Gastroesophageal sphincter (tissue), 4 donors: ENCODE measurements around the gene STAC3. TPM values are rescaled to one million over a fixed set of nuclear protein-coding genes. Genes with fewer than 3 reads are reported as not detected.

ENCODE experiments used
- ATAC-seq: fragments of 150-250 bp; one replicate; pipeline ENCODE4 v1.9.1; 2016; ENCODE audit warnings: mild to moderate bottlenecking, moderate library complexity
- H3K27ac ChIP-seq, 4 donors: fragments of 200-600 bp; sonication (generic) in 3 of 4; 1 replicate in 3 of 4; 2 replicates in 1 of 4; pipeline ENCODE4 v1.5.1; 2016 to 2019
- H3K27me3 ChIP-seq: fragments of 200-600 bp; sonication (generic); one replicate; pipeline ENCODE4 v1.5.1; 2019
- H3K36me3 ChIP-seq, 2 donors: fragments of 200-600 bp; sonication (generic); one replicate each; pipeline ENCODE4 v1.5.1; 2019; ENCODE audit warnings: control low read depth in 1 of 2
- H3K4me1 ChIP-seq, 3 donors: fragments of 200-600 bp; sonication (generic); 1 replicate in 2 of 3; 2 replicates in 1 of 3; pipeline ENCODE4 v1.5.1; 2016 to 2019; ENCODE audit warnings: control low read depth in 2 of 3
- H3K4me3 ChIP-seq, 2 donors: fragments of 200-600 bp; sonication (generic); one replicate each; pipeline ENCODE4 v1.5.1; 2019; ENCODE audit warnings: mild to moderate bottlenecking in 1 of 2, moderate library complexity in 1 of 2
- H3K9me3 ChIP-seq, 3 donors: fragments of 200-600 bp; sonication (generic); one replicate each; pipeline ENCODE4 v1.5.1; 2017 to 2019; ENCODE audit warnings: control low read depth in 2 of 3
- EP300 ChIP-seq: sonication (generic); formaldehyde crosslinking; IDR thresholded peaks from one replicate; pipeline ENCODE4 v1.6.1; 2017; ENCODE audit warnings: antibody characterized with exemption, mild to moderate bottlenecking
- POLR2A ChIP-seq, 2 donors: fragments of 450-650 bp; IDR thresholded peaks; one replicate each; pipeline ENCODE4 v1.6.1; 2017; ENCODE audit warnings: antibody characterized with exemption in 2 of 2, mild to moderate bottlenecking in 2 of 2, moderate library complexity in 1 of 2
- POLR2AphosphoS5 ChIP-seq: sonication (generic); formaldehyde crosslinking; IDR thresholded peaks from one replicate; pipeline ENCODE4 v1.6.1; 2017; ENCODE audit warnings: antibody characterized with exemption
- WGBS, 2 donors: methylation state at CpG; one replicate each; pipeline ENCODE4 v1.1.5; 2018; ENCODE audit warnings: low coverage in 1 of 2; 5-methylcytosine and 5-hydroxymethylcytosine counted together
- total RNA-seq, 4 donors: library from RNA; depleted of rRNA; stranded (reverse); fragments of >200 nt; gene quantifications; one replicate each; pipeline ENCODE4 v1.1.0, GENCODE V29; 2016
- TF ChIP-seq, protein P1 (sequence below), 4 experiments: fragments of 200-600 bp in 2 of 4; fragments of 450-650 bp in 2 of 4; sonication (generic) in 1 of 4; IDR thresholded peaks; one replicate each; pipeline ENCODE4 v1.5.1; 2017 to 2019; ENCODE audit warnings: antibody characterized with exemption in 4 of 4, mild to moderate bottlenecking in 2 of 4, moderate library complexity in 2 of 4

Gene STAC3
- total RNA-seq, 4 donors from 2014 or later, result 0.32 to 0.94 (median 0.35) TPM; not detected in 1

DNA sequence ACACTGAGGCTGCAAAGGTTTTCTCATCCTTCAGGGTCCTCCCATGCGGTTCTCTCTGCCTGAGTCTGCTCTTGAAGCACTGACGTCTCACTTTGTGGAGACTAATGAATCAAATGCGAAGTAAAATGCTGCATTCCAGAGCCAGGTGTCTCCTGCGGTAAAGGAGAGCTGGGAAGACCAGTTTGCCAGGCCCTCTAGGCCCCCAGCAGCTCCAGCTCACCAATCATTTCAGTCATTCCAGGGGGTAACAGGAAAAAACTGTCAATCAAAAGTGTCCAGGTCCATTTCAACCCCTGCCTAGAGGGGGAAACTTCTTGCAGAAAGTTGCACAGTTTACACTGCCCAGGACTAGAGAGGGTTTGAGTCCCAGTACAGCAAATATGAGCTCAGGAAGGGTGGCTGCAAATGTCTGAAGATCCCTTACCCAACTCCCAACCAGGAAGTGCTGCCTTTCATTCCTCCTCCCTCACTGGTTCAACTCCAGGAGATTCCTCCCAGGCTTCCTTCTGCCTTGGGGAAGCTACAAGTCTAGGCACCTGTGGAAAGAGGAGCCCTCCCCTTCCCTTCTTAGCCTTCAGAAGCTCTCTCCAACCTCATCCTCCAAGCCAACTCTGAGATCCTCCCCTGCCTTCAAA lies 37.1 kb downstream of the STAC3 start:
- Histone ChIP-seq H3K4me3 (no peak overlapping the region), H3K36me3 (peaks cover 0 to 41% of the 10 kb centered on the region in 2 donors), H3K27ac (no peak overlapping the region), H3K4me1 (peaks cover 0 to 55% (median 17%) of the 10 kb centered on the region in 3 donors), H3K9me3 (no peaks in the 10 kb centered on the region), H3K27me3 (peaks cover 46% of the 10 kb centered on the region)
- ATAC-seq, result no peak
- 59% methylated on average over 3 of the region's 4 CpGs; no CpG with 5 or more reads in 1 of the 2 donors for WGBS, 2 donors
- TF ChIP-seq POLR2A (IDR thresholded peaks at IDR 0.05) (no peak), POLR2AphosphoS5 (no peak), EP300 (no peak)
- TF ChIP-seq, protein P1, sequence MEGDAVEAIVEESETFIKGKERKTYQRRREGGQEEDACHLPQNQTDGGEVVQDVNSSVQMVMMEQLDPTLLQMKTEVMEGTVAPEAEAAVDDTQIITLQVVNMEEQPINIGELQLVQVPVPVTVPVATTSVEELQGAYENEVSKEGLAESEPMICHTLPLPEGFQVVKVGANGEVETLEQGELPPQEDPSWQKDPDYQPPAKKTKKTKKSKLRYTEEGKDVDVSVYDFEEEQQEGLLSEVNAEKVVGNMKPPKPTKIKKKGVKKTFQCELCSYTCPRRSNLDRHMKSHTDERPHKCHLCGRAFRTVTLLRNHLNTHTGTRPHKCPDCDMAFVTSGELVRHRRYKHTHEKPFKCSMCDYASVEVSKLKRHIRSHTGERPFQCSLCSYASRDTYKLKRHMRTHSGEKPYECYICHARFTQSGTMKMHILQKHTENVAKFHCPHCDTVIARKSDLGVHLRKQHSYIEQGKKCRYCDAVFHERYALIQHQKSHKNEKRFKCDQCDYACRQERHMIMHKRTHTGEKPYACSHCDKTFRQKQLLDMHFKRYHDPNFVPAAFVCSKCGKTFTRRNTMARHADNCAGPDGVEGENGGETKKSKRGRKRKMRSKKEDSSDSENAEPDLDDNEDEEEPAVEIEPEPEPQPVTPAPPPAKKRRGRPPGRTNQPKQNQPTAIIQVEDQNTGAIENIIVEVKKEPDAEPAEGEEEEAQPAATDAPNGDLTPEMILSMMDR (IDR thresholded peaks at IDR 0.05), result no peak

DNA sequence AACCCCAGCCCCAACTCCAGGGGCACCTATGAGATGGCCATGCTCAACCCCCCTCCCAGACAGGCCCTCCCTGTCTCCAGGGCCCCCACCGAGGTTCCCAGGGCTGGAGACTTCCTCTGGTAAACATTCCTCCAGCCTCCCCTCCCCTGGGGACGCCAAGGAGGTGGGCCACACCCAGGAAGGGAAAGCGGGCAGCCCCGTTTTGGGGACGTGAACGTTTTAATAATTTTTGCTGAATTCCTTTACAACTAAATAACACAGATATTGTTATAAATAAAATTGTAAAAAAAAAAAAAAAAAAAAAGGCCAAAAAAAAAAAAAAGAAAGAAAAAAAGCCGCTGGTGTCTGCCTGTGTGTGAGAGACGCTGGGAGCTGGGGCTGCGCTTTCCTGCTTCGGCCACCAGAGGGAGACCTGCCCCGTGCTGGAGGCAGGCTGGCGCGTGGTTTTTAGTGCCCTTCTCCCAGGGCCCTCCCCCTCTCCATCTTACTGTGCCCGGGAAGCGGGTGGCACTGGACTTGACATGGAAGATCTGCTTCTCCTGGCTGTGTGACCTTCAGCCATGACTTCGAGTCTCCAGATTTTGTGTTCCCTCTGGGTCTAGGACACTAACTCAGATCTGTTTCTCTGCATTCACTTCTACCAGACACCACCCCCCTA lies 37.8 kb downstream of the STAC3 start:
- peak; percentile 78 for ATAC-seq
- no peak overlapping the region for H3K4me3 ChIP-seq
- H3K27ac ChIP-seq, result peak overlapping the region in 2 of 4 donors; percentile 1 to 31
- H3K9me3 ChIP-seq, result no peaks in the 10 kb centered on the region
- H3K36me3 ChIP-seq, result peaks cover 0 to 48% of the 10 kb centered on the region in 2 donors
- TF ChIP-seq EP300, result no peak
- TF ChIP-seq, protein P1 (IDR thresholded peaks at IDR 0.05), result peak in 3 of 4 experiments; percentile 87 to 97 (median 90)
- TF ChIP-seq POLR2A (IDR thresholded peaks at IDR 0.05), result no peak
- peak; percentile 20 for TF ChIP-seq POLR2AphosphoS5
- H3K4me1 ChIP-seq, result peaks cover 0 to 62% (median 17%) of the 10 kb centered on the region in 3 donors
- H3K27me3 ChIP-seq, result peaks cover 39% of the 10 kb centered on the region
- WGBS, 2 donors, result 0 to 6% methylated on average over 7 to 11 of the region's 16 CpGs

DNA sequence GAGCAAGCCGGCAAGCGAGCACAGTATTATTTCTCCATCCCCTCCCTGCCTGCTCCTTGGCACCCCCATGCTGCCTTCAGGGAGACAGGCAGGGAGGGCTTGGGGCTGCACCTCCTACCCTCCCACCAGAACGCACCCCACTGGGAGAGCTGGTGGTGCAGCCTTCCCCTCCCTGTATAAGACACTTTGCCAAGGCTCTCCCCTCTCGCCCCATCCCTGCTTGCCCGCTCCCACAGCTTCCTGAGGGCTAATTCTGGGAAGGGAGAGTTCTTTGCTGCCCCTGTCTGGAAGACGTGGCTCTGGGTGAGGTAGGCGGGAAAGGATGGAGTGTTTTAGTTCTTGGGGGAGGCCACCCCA lies 38.3 kb downstream of the STAC3 start:
- TF ChIP-seq EP300 (no peak), POLR2A (IDR thresholded peaks at IDR 0.05) (no peak), POLR2AphosphoS5 (no peak)
- TF ChIP-seq, protein P1 (IDR thresholded peaks at IDR 0.05), result no peak
- Histone ChIP-seq H3K9me3 (no peaks in the 10 kb centered on the region), H3K4me3 (no peak overlapping the region), H3K27me3 (peaks cover 34% of the 10 kb centered on the region), H3K36me3 (peaks cover 0 to 53% of the 10 kb centered on the region in 2 donors), H3K27ac (peak overlapping the region in 2 of 4 donors; percentile 1 to 31), H3K4me1 (peaks cover 0 to 65% (median 17%) of the 10 kb centered on the region in 3 donors)
- no CpG with 5 or more reads among the region's 7 CpGs for WGBS, 2 donors
- no peak for ATAC-seq

DNA sequence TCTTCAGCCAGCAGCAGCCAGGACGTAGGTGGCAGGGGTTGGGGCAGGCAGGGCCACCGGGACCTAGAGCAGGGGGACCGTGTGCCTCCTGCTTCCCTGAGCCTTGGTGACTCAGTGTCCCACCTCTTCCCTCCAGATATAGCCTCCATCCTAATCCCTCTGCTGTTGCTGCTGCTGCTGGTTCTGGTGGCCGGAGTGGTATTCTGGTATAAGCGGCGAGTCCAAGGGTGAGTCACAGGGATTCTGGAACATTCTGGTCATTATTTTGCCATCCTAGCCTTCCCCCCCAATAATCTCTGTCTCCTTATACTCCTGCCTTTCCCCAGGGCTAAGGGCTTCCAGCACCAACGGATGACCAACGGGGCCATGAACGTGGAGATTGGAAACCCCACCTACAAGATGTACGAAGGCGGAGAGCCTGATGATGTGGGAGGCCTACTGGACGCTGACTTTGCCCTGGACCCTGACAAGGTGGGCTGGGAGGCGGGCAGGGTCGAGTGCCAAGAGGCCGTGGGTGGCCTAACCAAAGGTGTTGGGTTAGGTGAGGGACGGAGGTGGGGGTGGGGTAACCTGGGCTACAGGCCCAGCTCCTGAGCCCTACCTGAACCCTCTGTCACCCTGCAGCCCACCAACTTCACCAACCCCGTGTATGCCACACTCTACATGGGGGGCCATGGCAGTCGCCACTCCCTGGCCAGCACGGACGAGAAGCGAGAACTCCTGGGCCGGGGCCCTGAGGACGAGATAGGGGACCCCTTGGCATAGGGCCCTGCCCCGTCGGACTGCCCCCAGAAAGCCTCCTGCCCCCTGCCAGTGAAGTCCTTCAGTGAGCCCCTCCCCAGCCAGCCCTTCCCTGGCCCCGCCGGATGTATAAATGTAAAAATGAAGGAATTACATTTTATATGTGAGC lies 38.9 kb downstream of the STAC3 start:
- 64% methylated on average over 3 of the region's 27 CpGs; no CpG with 5 or more reads in 1 of the 2 donors for WGBS, 2 donors
- ATAC-seq, result no peak
- peaks cover 0 to 59% (median 12%) of the 10 kb centered on the region in 3 donors for H3K4me1 ChIP-seq
- H3K4me3 ChIP-seq, result no peak overlapping the region
- peak overlapping the region in 1 of 4 donors; percentile 1 for H3K27ac ChIP-seq
- peaks cover 0 to 57% of the 10 kb centered on the region in 2 donors for H3K36me3 ChIP-seq
- H3K9me3 ChIP-seq, result no peaks in the 10 kb centered on the region
- no peak for TF ChIP-seq POLR2AphosphoS5
- no peak for TF ChIP-seq EP300
- TF ChIP-seq, protein P1 (IDR thresholded peaks at IDR 0.05), result no peak
- TF ChIP-seq POLR2A (IDR thresholded peaks at IDR 0.05), result no peak
- peaks cover 28% of the 10 kb centered on the region for H3K27me3 ChIP-seq
